Esophagus squamous epithelium (tissue), 4 donors: ENCODE measurements around the gene MAP1B.

Experiments used
- CTCF ChIP-seq, 6 experiments: fragments of 450-650 bp in 4 of 6; fragments of 200-600 bp in 2 of 6; sonication (generic) in 2 of 6; IDR thresholded peaks; one replicate each; pipeline ENCODE4 v1.5.1; 2016 to 2019; ENCODE audit warnings: antibody characterized with exemption in 6 of 6, mild to moderate bottlenecking in 4 of 6, moderate library complexity in 4 of 6
- POLR2A ChIP-seq, 4 donors: fragments of 450-650 bp; IDR thresholded peaks; one replicate each; pipeline ENCODE4 v1.6.1; 2017; ENCODE audit warnings: antibody characterized with exemption in 4 of 4, mild to moderate bottlenecking in 4 of 4, moderate library complexity in 3 of 4

GRCh38 chr5:72145348-72145747 lies 38.1 kb downstream of the MAP1B start:
- TF ChIP-seq CTCF (IDR thresholded peaks at IDR 0.05) (no peak), POLR2A (IDR thresholded peaks at IDR 0.05) (no peak)
